DOHH2 (cell line): Measurements from ENCODE around the gene AMPD1.

Experiments used
- H3F3A ChIP-seq: fragments of 200-600 bp; sonication (generic), shearing (Covaris generic); 2 replicates; pipeline ENCODE4 v1.6.0; 2016; ENCODE audit warnings: antibody characterized with exemption, mild to moderate bottlenecking; ENCODE audit not compliant: control insufficient read depth, insufficient read depth
- H3K27ac ChIP-seq: fragments of 200-600 bp; sonication (generic); 2 replicates; pipeline ENCODE4 v1.5.1; 2014; ENCODE audit warnings: low read depth, mild to moderate bottlenecking, low read length, moderate library complexity
- H3K27me3 ChIP-seq: fragments of 200-600 bp; sonication (generic); 2 replicates; pipeline ENCODE4 v1.6.1; 2014; ENCODE audit warnings: mild to moderate bottlenecking, low read length, mixed read lengths; ENCODE audit not compliant: control insufficient read depth
- H3K36me3 ChIP-seq: fragments of 200-600 bp; sonication (generic); 2 replicates; pipeline ENCODE4 v1.6.1; 2014; ENCODE audit warnings: mild to moderate bottlenecking, low read length, moderate library complexity, mixed read lengths; ENCODE audit not compliant: control insufficient read depth
- H3K4me1 ChIP-seq: fragments of 200-600 bp; sonication (generic); 2 replicates; pipeline ENCODE4 v1.6.1; 2014; ENCODE audit warnings: mild to moderate bottlenecking, low read length, mixed read lengths; ENCODE audit not compliant: control insufficient read depth
- H3K4me2 ChIP-seq: fragments of 200-600 bp; sonication (generic); 2 replicates; pipeline ENCODE4 v1.6.0; 2014; ENCODE audit warnings: mild to moderate bottlenecking, low read length, moderate library complexity
- H3K4me3 ChIP-seq: fragments of 200-600 bp; sonication (generic); 2 replicates; pipeline ENCODE4 v1.5.1; 2014; ENCODE audit warnings: mild to moderate bottlenecking, low read length, mixed read lengths
- H3K79me2 ChIP-seq: fragments of 200-600 bp; sonication (generic); 2 replicates; pipeline ENCODE4 v1.6.1; 2014; ENCODE audit warnings: mild to moderate bottlenecking, low read length, mixed read lengths; ENCODE audit not compliant: control insufficient read depth
- H3K9me2 ChIP-seq: fragments of 200-600 bp; sonication (generic); replicated peaks from 2 replicates; pipeline ENCODE4 v1.6.1; 2014; ENCODE audit warnings: mild to moderate bottlenecking, low read length, mixed read lengths; ENCODE audit not compliant: control insufficient read depth
- H3K9me3 ChIP-seq: fragments of 200-600 bp; sonication (generic); 2 replicates; pipeline ENCODE4 v1.6.1; 2014; ENCODE audit warnings: antibody characterized with exemption, low read length, mixed read lengths; ENCODE audit not compliant: control insufficient read depth, insufficient read depth
- H4K20me1 ChIP-seq: fragments of 200-600 bp; sonication (generic); 2 replicates; pipeline ENCODE4 v1.6.0; 2014; ENCODE audit warnings: low read depth, mild to moderate bottlenecking, antibody characterized with exemption, low read length, moderate library complexity; ENCODE audit not compliant: control insufficient read depth, insufficient read depth
- CTCF ChIP-seq: fragments of 200-600 bp; sonication (generic); IDR thresholded peaks from one replicate; pipeline ENCODE4 v1.5.1; 2014; ENCODE audit warnings: antibody characterized with exemption, mild to moderate bottlenecking, low read depth, low read length; ENCODE audit not compliant: poor library complexity, severe bottlenecking
- EZH2phosphoT487 ChIP-seq: fragments of 200-600 bp; sonication (generic); IDR thresholded peaks from 2 replicates; pipeline ENCODE4 v1.6.1; 2017; ENCODE audit warnings: borderline replicate concordance, mild to moderate bottlenecking, antibody characterized with exemption, low read length, moderate library complexity, mixed read lengths

AMPD1 gene

GRCh38 chr1:114696810-114697209, 1.5 kb upstream of the AMPD1 start:
- Histone ChIP-seq H3K4me1 (peaks cover 25% of the 10 kb centered on the region), H3K79me2 (no peaks in the 10 kb centered on the region), H4K20me1 (no peaks in the 10 kb centered on the region), H3K36me3 (no peaks in the 10 kb centered on the region), H3K4me3 (no peak overlapping the region), H3F3A (no peaks in the 10 kb centered on the region), H3K4me2 (no peak overlapping the region), H3K9me2 (no peaks in the 10 kb centered on the region), H3K27ac (no peak overlapping the region), H3K27me3 (peaks cover 3% of the 10 kb centered on the region; the same call in 1 of the 2 replicates), H3K9me3 (no peaks in the 10 kb centered on the region)
- TF ChIP-seq CTCF (no peak), EZH2phosphoT487 (no peak)

GRCh38 chr1:114694540-114695310, 621 bp downstream of the AMPD1 start:
- Histone ChIP-seq H3K27ac (no peak overlapping the region), H4K20me1 (no peaks in the 10 kb centered on the region), H3K79me2 (no peaks in the 10 kb centered on the region), H3K27me3 (peaks cover 2% of the 10 kb centered on the region; the same call in 1 of the 2 replicates), H3F3A (no peaks in the 10 kb centered on the region), H3K4me3 (no peak overlapping the region), H3K4me2 (no peak overlapping the region), H3K36me3 (no peaks in the 10 kb centered on the region), H3K9me3 (no peaks in the 10 kb centered on the region), H3K4me1 (peaks cover 4% of the 10 kb centered on the region), H3K9me2 (no peaks in the 10 kb centered on the region)
- no peak for TF ChIP-seq CTCF
- no peak for TF ChIP-seq EZH2phosphoT487

- no peaks in the 10 kb centered on the region for H3K4me1 ChIP-seq
- H3K9me2 ChIP-seq, result no peaks in the 10 kb centered on the region
- no peaks in the 10 kb centered on the region; the same call in 1 of the 2 replicates for H3K27me3 ChIP-seq
- H3K4me3 ChIP-seq, result no peak overlapping the region
- H3F3A ChIP-seq, result no peaks in the 10 kb centered on the region
- H3K27ac ChIP-seq, result no peak overlapping the region
- H3K79me2 ChIP-seq, result no peaks in the 10 kb centered on the region
- no peaks in the 10 kb centered on the region for H4K20me1 ChIP-seq
- TF ChIP-seq EZH2phosphoT487, result no peak
- no peak for TF ChIP-seq CTCF
- H3K9me3 ChIP-seq, result no peaks in the 10 kb centered on the region
- no peak overlapping the region for H3K4me2 ChIP-seq
- H3K36me3 ChIP-seq, result no peaks in the 10 kb centered on the region
Observed at GRCh38 chr1:114692947-114693346, 2.4 kb downstream of the AMPD1 start.
